Stimulated activated CD8-positive, alpha-beta memory T cell treated with anti-CD3 and anti-CD28 coated beads, Interleukin-4, amount 100 ng/mL, for 4 hours (primary cell): Measurements from ENCODE around the gene TPGS1.

Source experiments
- DNase-seq, 2 donors: peaks; one replicate each; pipeline ENCODE4 v3.0.0-alpha.2; 2020; ENCODE audit warnings: low read depth in 2 of 2, low spot score in 1 of 2

Gene TPGS1, protein sequence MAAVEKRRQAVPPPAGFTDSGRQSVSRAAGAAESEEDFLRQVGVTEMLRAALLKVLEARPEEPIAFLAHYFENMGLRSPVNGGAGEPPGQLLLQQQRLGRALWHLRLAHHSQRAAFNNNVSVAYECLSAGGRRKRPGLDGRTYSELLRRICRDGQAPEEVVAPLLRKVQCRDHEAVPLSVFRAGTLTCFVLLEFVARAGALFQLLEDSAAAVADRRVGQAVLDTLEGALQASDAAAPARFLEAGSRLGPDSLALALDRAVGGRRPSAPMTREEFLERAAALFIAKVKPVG

DNA sequence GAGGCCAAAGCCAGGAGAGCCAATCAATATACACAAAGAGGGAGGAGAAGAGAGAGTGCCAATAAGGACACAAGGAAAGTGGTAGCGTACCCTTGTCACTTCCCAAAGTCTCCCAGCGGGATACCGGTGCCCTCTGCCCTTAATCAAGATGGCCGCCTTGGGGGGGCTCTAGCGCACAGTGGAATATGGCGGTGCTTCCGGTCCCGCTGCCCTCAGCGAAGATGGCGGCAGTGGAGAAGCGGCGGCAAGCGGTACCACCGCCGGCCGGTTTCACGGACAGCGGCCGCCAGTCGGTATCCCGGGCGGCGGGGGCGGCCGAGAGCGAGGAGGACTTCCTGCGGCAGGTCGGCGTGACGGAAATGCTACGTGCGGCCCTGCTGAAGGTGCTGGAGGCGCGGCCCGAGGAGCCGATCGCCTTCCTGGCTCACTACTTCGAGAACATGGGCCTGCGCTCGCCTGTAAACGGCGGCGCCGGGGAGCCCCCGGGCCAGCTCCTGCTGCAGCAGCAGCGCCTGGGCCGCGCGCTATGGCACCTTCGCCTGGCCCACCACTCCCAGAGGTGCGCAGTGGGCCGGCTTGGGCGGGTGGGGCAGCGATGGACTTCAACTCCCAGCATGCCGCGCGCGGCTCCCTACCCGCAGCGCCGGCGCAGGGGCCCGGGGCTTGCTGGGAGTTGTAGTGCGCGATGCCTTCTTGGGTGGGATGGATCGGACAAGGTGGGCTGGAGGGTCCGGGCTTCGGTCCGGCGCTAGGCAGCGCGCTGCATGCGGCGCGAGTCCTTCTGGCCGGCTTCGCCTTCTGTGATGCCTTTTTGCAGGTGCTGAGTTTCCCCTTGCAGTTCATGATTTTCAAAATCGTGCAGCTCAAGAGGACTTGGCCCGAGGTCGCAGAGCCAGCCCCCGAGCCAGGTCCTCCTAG lies at the start of gene TPGS1:
Gene TPGS1 (plus strand): TSS at position 212 of the 918 bp plus-strand sequence. CDS start 10 bp downstream, at position 222.
- peak in 1 of 2 donors; percentile 78 for DNase-seq

DNA sequence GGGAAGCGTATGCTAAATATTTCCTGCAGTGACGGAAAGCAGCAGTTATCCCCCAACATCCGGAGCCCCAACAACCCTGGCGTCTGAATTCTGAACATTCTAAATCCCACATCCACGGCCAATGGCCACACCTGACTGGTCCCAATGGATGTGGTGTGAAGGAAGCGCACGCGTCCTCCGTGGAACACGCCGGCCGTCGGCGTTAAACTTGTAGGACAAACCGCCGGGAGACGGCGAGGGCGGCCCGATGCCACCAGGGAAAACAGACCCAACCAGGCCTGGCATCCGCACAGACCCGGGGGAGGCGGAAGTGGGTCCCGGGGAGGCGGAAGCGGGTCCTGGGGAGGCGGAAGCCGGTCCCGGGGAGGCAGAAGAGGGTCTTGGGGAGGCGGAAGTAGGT lies 49.7 kb upstream of the TPGS1 start:
- no peak for DNase-seq

DNA sequence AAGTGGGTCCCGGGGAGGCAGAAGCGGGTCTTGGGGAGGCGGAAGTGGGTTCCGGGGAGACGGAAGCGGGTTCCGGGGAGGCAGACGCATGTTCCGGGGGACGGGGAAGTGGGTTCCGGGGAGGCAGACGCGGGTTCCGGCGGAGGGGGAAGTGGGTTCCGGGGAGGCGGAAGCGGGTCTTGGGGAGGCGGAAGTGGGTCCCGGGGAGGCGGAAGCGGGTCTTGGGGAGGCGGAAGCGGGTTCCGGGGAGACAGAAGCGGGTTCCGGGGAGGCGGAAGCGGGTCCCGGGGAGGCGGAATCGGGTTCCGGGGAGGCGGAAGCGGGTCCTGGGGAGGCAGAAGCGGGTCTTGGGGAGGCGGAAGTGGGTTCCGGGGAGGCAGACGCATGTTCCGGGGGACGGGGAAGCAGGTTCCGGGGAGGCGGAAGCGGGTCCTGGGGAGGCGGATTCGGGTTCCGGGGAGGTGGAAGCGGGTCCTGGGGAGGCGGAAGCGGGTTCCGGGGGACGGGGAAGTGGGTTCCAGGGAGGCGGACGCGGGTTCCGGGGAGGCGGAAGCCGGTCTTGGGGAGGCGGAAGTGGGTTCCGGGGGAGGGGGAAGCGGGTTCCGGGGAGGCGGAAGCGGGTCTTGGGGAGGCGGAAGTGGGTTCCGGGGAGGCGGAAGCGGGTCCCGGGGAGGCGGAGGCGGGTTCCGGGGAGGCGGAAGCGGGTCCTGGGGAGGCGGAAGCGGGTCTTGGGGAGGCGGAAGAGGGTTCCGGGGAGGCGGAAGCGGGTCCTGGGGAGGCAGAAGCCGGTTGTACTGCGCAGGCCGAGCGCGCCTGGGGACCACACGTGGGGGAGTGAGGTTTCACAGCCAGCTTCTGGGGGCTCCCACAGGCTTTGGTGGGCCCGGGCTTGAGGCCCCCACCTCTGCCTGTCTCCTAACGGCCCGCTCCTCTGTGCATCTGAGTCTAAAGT lies 48.9 kb upstream of the TPGS1 start:
- no peak for DNase-seq

DNA sequence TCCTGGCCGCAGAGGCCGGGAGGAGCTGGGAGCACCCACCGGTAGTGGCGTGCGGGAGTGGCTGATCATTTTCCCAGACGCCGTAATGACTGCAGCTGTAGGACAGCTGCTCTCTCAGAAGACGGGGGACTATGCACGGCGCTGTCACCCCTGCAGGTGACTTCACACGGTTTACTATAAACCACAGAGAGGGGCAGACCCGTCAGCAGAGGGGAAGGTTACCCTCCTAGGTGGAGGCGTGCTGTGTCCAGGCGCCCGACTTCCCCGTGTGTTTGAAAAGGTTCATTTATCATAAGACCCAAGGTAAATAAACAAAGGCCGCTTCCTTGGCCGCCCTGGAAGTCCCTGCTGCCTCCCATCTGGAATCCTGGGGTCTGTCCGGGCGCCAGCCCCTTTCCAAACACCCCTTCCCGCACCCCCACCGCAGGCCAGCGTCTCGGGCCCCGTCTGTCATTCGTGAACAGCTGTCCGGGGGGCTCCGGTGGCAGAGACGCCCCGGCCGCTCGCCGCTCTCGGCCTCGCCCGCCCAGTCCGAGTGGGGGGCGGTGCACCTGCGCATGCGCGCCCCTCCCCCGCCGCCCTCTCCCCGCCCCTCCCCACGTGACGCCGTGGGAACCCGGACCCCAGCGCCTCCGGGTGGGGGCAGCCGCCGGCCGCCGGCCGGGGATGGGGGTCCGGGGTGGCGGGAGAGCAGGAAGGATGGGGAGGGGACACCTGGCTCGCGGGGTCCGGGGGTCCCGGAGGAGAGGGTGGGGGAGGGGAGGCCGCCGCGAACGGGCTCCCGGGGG lies 47.4 kb upstream of the TPGS1 start:
- no peak for DNase-seq

DNA sequence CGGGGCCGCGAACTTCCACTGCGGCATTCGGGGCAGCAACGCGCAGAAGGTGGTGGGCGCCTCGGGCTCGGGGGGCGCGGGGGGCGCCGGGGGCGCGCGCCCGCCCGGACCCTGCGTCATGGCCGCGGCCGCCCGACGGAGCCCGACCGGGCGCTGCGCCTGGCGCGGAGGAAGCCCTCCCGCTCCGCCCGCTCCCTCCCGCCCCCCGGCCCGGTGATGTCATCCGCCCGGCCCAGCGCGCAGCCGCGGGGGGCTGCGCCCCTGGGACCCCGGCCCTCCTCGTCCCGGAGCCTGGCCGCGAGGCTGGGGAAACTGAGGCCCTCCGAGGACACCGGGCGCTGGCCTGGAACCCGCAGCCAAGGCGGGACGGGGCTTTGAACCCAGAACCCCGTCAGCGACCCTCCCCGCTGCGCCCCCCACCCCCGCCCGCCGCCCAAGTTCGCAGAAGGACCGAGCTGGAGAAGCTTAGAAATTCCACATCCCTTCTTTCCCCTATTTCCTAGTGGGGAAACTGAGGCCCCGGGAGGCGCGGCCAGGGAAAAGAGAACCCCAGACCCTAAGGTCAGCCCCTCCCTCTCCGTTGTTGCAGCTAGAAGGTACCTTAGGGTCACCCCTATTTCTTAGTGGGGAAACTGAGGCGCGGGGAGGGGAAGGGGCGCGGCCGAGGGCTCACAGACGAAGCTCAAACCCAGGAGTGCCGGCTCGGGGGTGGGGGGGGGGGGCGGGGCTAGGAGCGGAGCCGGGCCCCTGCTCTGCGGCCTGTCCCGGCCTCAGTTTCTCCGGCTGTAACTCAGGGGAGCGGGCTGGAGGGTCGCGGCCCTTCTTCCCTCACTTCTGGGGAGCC lies 46.2 kb upstream of the TPGS1 start, which contains the start of gene SHC2:
Gene SHC2 (minus strand): TSS at position 157 of the 844 bp plus-strand sequence. CDS start 37 bp downstream, at position 120.
- no peak for DNase-seq

DNA sequence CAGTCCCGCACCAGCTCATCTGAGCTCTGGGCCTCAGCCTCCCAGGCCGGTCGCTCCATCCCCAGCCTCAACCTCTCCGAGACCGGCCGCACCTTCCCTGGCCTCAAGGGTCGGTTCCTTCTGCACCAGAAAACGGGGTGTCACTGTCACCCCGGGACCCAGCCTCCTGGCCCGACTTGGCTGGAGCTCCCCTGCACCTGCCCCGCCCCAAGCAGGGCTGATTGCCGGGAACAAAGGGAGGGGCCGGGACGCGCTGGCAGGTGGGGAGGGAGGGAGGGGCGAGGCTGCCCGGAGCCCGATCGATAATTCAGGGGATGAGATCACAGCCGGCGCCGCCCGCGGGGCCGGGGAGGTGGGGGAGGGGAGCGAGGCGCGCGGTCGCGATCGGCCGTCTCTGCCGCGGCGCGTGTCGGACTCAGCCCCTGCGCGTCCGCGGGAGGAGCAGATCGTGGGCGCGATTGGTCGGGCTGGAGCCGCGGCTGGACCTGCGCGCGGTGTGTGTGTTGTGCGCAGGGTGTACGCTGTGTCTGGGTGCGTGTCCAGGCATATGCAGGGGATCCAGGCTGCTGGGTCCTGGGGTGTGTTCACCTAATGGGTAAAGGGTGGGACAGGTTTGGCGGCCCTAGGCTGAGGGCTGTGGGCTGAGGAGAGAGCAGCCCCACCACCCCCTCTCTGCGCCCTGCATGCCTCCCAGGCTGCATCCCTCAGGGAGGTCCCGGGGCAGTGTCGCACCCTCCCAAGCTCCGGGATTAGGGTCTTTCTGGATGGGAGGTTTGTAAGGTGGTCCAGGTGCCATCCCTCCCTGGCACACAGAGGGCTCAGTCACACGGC lies 45.4 kb upstream of the TPGS1 start:
- no peak for DNase-seq

DNA sequence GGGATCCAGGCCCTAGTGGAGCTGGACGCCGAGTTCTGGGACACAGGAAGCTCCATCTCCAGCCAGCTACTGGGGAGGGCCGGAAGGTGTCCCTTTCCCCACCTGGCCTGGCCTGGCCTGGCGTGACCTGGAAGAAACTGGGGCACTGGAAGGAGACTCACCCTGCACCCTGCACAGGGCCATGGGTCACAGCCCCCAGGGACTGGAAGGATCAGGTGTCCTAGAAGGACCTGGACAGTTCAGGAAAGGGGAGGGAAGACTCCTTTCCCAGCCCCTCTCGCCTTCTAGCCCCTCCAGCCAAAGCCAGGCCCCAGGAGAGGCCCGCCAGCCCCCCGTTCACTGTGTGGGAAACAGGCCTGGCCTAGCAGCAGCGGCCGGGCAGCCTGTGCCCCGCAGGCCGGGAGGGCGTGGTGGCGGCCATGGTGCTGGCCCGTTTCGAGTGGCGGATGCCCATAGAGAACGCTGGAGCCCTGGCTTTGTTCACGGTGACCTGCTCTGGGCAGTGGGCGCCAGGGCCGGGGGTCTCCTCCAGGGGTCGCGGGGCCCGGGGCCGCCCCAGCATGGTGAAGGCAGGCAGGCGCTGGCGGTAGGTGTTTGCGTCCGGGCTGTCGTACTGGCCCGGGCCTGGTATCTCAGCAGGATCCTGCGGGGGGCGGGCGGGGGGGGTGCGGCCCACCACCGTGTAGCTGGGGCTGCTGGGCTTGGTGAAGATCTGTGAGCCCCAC lies 43.7 kb upstream of the TPGS1 start:
- DNase-seq = no peak

DNA sequence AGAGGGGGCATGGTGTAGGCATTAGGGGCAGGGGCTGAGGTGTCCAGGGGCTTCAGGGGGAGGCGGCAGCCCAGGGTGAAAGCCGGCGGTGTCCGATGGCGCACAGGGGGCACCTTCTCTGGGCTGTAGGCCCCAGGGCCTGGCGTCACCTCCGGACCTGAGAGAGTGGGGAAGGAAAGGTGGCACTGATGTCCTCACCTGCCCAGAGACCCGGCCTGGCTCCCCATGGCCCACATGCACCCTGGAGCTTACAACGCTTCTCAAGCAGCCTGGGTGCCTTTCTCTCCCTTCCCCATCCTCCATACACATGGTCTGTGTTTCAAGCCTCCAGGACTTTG lies 43.1 kb upstream of the TPGS1 start:
- no peak for DNase-seq

DNA sequence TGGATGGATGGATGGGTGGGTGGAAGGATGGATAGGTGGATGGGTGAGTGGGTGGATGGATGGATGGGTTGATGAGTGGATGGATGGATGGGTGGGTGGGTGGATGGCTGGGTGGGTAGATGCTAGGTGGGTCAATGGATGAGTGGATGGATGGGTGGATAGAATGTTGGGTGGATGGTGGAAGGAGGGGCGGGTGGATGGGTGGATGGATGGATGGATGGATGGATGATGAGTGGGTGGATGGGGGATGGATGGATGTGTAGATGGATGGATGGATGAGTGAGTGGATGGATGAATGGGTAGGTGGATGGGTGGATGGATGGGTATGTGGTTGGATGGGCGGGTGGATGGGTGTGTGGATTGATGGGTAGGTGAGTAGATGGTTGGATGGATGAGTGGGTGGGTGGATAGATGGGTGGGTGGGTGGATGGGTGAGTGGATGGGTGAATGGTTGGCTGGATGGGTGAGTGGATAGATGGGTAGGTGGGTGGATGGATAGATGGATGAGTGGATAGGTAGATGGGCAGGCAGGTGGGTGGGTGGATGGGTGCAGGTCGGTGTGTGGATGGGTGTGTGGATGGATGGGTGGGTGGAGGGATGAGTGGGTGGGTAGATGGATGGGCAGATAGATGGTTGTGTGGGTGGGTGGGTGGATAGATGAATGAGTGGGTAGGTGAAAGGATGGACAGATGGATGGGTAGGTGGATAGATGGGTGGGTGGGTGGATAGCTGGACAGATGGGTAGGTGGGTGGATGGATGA lies 42.1 kb upstream of the TPGS1 start:
- no peak for DNase-seq

DNA sequence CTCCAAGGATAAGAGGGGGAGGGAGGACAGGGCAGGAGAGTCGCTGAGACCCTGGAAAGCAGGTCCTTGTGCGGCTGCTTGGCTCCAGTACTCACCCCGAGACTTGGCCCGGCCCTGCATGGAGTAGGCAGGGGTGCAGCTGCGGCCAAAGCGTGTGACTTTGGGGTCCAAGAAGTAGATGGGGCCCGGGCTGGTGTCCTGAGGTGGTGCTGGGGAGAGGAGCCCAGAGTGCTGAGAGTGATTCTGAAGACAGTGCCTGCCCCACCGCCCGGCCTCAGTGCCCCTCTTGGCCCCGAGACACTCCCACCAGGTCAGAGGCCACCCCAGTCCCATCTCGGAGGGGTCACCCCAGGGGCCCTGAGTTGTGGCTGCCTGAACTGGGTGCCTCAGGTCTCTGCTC lies 39.7 kb upstream of the TPGS1 start:
- DNase-seq = no peak

DNA sequence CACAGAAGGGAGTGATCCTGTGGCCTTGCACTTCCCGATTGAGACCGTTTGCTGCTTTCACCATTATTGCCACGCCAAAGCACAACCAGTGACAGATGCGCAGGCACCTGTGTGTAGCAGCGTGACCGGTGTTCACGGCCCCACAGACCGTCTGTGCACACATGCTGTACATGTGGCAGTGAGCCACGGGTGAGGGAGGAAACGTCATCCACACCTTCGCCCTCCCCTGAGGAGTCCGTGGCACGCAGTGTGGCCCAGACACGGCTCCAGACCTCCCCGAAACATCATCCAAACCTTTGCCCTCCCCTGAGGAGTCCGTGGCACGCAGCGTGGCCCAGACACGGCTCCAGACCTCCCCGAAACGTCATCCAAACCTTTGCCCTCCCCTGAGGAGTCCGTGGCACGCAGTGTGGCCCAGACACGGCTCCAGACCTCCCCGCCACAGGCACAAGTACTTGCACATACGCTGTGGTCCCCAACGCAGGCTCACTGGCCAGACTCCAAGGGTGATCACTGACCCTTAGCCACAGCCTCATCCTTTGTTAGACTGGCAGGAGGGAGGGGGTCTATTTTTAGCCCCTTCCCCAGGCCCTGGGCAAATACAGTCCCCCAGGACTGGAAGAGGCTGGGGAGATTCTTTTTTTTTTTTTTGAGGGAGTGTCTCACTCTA lies 38.6 kb upstream of the TPGS1 start:
- DNase-seq = no peak

DNA sequence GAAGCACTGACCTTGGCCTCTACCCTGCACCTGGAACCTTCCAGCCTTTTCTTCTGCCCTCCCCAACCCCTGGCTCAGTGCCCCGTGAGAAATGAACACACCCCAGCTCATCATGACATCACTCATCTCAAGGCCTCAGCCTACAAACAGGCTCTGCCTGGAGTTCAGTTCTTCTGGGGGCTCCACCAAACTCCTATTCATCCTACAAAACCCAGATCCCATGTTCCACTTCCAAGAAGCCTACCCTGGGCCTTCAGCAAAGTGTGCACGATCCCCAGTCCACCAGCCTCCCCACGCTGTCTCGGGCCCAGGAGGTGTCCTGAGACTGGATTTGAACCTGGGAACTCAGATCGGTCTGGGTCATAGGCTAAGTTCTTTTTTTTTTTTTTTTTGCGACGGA lies 37.5 kb upstream of the TPGS1 start:
- no peak for DNase-seq

DNA sequence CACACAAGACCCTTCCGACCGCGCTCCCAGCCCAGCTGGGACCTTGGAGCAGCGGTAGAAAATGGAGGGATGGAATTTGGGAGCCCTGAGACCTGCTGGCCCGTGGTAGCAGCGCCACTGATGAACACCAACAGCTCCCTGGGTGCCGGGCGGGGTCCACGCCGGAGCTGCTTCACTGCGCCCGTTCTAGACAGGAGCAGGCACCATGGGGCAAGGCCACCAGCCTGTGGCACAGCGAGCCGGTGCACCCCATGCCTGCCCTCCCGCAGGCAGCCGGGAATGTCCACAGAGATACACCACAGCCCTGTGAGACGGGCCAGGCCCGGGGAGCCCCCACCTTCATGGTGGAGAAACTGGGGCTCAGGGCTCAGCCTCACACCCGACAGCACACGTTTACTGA lies 36.6 kb upstream of the TPGS1 start:
- no peak for DNase-seq

DNA sequence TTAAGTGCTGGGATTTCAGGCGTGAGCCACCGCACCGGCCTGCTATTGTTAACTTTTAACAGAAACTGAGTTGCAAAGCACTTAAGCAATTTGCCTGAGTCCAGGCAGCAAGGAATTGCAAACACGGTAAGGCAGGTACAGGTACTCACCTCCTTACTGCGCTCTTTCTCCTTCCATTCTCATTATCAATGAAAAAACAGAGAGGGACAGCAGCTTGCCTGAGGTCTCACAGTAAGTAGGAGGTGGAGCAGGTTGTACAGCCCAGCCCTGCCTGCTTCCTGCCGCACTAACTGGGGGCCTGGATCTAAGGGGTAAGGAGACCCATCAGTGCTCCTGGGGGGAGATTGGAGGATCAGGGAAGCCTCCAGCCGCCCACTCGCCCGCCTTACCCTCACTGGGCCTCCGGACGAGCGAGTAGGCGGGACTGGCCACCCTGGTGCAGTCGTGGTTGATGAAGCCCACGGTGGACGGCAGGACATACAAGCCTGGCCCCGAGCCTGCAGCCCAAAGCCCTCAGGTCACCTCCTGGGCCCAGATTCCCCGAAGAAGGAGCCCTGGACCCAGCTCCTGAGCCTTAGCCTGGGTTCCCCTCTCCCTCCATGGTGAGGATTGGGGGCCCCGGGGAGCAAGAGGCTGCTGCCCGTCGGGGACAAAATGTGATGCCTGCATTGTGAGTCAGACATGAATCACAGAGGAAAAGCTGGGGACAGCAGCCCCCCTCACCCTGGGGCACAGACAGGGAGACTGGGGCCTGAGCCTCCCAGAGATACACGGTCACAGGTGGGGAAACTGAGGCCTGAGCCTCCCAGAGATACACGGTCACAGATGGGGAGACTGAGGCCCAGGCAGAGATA lies 35.1 kb upstream of the TPGS1 start:
- DNase-seq = no peak

DNA sequence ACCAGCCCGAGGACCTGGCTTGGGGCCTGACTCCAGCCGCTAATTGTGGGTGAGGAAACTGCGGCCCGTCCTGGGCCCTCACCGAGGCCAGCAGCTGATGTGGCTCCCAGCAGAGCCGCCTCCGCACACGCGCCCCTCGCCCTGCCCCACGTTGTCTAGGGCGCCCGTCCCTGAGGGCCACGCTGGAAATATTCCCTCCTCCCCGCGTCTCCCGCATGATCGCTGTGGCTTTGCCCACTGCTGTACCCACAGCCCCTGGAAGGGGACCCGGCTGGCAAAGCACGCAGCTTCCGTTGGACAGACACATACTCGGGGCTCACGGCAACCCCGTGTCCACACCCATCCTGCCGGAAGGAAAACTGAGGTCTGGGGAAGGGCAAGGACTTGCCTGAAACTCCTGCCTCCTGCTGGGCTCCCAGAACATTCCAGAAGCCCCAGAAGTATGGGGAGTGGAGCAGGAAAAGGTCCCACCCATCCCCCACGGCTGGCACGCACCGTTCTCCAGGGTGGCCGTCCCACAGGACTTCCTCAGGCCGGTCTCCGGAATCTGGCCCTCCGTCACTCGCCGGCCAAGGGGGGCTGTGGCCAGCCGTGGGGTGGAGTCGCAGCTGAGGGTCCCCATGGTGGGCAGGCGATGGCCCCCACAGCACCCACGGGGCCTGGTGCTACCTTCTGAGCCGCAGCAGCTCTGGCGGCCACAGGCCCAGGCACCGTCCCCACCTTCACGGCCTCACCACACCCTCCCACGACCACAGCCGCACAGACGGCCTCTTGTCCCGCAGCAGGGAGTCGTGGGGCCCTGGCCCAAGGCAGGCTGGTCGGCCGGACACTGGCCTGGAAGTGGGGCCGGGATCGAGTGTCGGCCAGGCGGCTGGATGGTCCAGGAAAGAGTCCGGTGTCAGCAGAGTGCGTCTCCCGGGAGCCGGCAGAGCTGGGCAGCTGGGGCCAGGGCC lies 32.9 kb upstream of the TPGS1 start:
- no peak for DNase-seq
